ENCODE results near the gene DYDC2. TPM values are rescaled to one million over a fixed set of nuclear protein-coding genes. Genes with fewer than 3 reads are reported as not detected.
A peak's percentile ranks its signal among the peaks of the same experiment; 100 is the strongest.

The DYDC2 gene
- total and polyA plus RNA-seq, 9 of the 15 experiments (the other 6 are each of a cell fraction or from before 2014, with no cell fraction given) = 0.06 to 0.34 (median 0.15) TPM; not detected in 5

- TF ChIP-seq YY1 (IDR thresholded peaks at IDR 0.05; ENCODE audit: borderline replicate concordance in 1 of 3, control insufficient read depth in 1 of 3, extremely low read depth in 1 of 3, insufficient read depth in 3 of 3, insufficient read length in 1 of 3, insufficient replicate concordance in 2 of 3, low read depth in 1 of 3, low read length in 2 of 3) (no peak), MLX (CRISPR knock-in tag; conservative IDR thresholded peaks at IDR 0.05) (no peak), FOXA1 (IDR thresholded peaks at IDR 0.05; ENCODE audit: borderline replicate concordance) (no peak), NBN (IDR thresholded peaks at IDR 0.05; ENCODE audit: low read depth) (no peak), TCF3 (CRISPR knock-in tag; IDR thresholded peaks at IDR 0.05) (peak; percentile 69), ZNF444 (CRISPR knock-in tag; IDR thresholded peaks at IDR 0.05) (no peak), ZNF695 (CRISPR knock-in tag; IDR thresholded peaks at IDR 0.05) (no peak), HDAC2 (IDR thresholded peaks at IDR 0.05) (no peak), TFAM (CRISPR knock-in tag; conservative IDR thresholded peaks at IDR 0.05) (no peak), CEBPB (tag; IDR thresholded peaks at IDR 0.05) (no peak), FOXJ3 (CRISPR knock-in tag; IDR thresholded peaks at IDR 0.05) (no peak), NFIC (IDR thresholded peaks at IDR 0.05) (peak; percentile 40; the same call in 1 of the 2 replicates), PKNOX1 (IDR thresholded peaks at IDR 0.05) (peak; percentile 41; the same call in 1 of the 2 replicates), MTA3 (IDR thresholded peaks at IDR 0.05; ENCODE audit: borderline replicate concordance) (no peak), GABPB1 (CRISPR knock-in tag; IDR thresholded peaks at IDR 0.05) (no peak), ZNF639 (CRISPR knock-in tag; conservative IDR thresholded peaks at IDR 0.05 in 1 of 2, IDR thresholded peaks at IDR 0.05 in 1 of 2) (no peak), TSHZ1 (CRISPR knock-in tag; IDR thresholded peaks at IDR 0.05) (no peak), SIX5 (IDR thresholded peaks at IDR 0.05; ENCODE audit: borderline replicate concordance in 1 of 2, insufficient read depth in 1 of 2, low read depth in 1 of 2, low read length in 2 of 2) (no peak), MTA2 (IDR thresholded peaks at IDR 0.05; ENCODE audit: low read depth) (peak; percentile 58; the same call in 1 of the 2 replicates), TCFL5 (CRISPR knock-in tag; conservative IDR thresholded peaks at IDR 0.05) (no peak), SPI1 (IDR thresholded peaks at IDR 0.05; ENCODE audit: borderline replicate concordance, low read depth, low read length) (peak; percentile 61; the same call in 1 of the 2 replicates)
These were observed 57.7 kb downstream of the DYDC2 start (continued) for GRCh38 chr10:80414142-80414895.
